NCI-H526 (cell line): ENCODE measurements around the gene TAF8.

Experiments used
- DNase-seq, 2 experiments: peaks; one replicate each; lab custom pipeline; 2025; lab: John Stamatoyannopoulos, UW

TAF8 gene

GRCh38 chr6:42059743-42060142 is 9.4 kb downstream of the TAF8 start:
- no peak for DNase-seq

- no peak for DNase-seq
Observed at GRCh38 chr6:42066156-42066675, 15.9 kb downstream of the TAF8 start.

GRCh38 chr6:42068173-42068572 is 17.8 kb downstream of the TAF8 start:
- no peak for DNase-seq

GRCh38 chr6:42068872-42069522 is 18.7 kb downstream of the TAF8 start:
- DNase-seq, result no peak

- no peak for DNase-seq
Observed at GRCh38 chr6:42071881-42072583, 21.7 kb downstream of the TAF8 start.

GRCh38 chr6:42073287-42073686 is 23.0 kb downstream of the TAF8 start:
- no peak for DNase-seq

- peak; percentile 25 to 74 for DNase-seq
Observed at GRCh38 chr6:42075159-42075838, 25.0 kb downstream of the TAF8 start.

- no peak for DNase-seq
Observed at GRCh38 chr6:42078386-42078785, 28.1 kb downstream of the TAF8 start.

- DNase-seq, result no peak
Observed at GRCh38 chr6:42079941-42080464, 29.7 kb downstream of the TAF8 start.

GRCh38 chr6:42083530-42083929 is 33.2 kb downstream of the TAF8 start:
- DNase-seq, result no peak

GRCh38 chr6:42084889-42085288 is 34.6 kb downstream of the TAF8 start:
- DNase-seq, result no peak

GRCh38 chr6:42086046-42087035 is 36.0 kb downstream of the TAF8 start:
- DNase-seq, result no peak

- DNase-seq, result no peak
Observed at GRCh38 chr6:42088101-42088591, 37.8 kb downstream of the TAF8 start.

- no peak for DNase-seq
Observed at GRCh38 chr6:42090819-42091717, 40.7 kb downstream of the TAF8 start.

GRCh38 chr6:42091718-42092023 is 41.3 kb downstream of the TAF8 start:
- DNase-seq, result peak in 1 of 2 experiments; percentile 23

GRCh38 chr6:42093582-42094329 is 43.4 kb downstream of the TAF8 start:
- DNase-seq, result no peak

- DNase-seq, result no peak
Observed at GRCh38 chr6:42095094-42095493, 44.8 kb downstream of the TAF8 start.

GRCh38 chr6:42095776-42096541 is 45.6 kb downstream of the TAF8 start:
- peak in 1 of 2 experiments; percentile 32 for DNase-seq
